LNCaP clone FGC (cell line): ENCODE data around the gene BCL2.

Experiments used
- DNase-seq: peaks from one replicate; pipeline ENCODE4 v3.0.0-alpha.2; 2011; ENCODE audit warnings: low read depth
- H3K4me3 ChIP-seq: 2 replicates; pipeline ENCODE4 v1.5.1; 2011; ENCODE audit warnings: mild to moderate bottlenecking, low read depth, low read length, control low read depth
- TF ChIP-seq, protein P1 (sequence below): IDR thresholded peaks from 2 replicates; pipeline ENCODE4 v1.5.1; 2012; ENCODE audit warnings: mild to moderate bottlenecking; ENCODE audit not compliant: control insufficient read depth, insufficient read depth; ENCODE audit errors: extremely low read depth

The BCL2 gene

DNA sequence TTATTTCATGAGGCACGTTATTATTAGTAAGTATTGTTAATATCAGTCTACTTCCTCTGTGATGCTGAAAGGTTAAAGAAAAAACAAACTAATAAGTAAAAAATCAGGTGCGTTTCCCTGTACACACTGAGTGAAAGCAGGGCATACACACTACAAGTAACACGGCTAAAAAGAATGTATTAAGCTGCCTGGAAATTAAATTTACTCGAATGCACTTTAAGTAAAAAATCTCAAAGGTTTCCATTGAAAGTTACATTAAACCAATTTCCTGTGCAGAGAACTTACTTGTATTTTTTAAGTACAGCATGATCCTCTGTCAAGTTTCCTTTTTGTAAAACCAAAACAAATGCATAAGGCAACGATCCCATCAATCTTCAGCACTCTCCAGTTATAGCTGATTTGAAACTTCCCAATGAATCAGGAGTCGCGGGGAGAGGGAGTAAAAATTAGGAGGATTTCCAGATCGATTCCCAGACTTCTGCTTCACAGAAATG lies 633 bp downstream of the BCL2 start:
- peak overlapping the region; percentile 61 for H3K4me3 ChIP-seq
- TF ChIP-seq, protein P1, sequence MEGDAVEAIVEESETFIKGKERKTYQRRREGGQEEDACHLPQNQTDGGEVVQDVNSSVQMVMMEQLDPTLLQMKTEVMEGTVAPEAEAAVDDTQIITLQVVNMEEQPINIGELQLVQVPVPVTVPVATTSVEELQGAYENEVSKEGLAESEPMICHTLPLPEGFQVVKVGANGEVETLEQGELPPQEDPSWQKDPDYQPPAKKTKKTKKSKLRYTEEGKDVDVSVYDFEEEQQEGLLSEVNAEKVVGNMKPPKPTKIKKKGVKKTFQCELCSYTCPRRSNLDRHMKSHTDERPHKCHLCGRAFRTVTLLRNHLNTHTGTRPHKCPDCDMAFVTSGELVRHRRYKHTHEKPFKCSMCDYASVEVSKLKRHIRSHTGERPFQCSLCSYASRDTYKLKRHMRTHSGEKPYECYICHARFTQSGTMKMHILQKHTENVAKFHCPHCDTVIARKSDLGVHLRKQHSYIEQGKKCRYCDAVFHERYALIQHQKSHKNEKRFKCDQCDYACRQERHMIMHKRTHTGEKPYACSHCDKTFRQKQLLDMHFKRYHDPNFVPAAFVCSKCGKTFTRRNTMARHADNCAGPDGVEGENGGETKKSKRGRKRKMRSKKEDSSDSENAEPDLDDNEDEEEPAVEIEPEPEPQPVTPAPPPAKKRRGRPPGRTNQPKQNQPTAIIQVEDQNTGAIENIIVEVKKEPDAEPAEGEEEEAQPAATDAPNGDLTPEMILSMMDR: no peak
- DNase-seq: no peak

DNA sequence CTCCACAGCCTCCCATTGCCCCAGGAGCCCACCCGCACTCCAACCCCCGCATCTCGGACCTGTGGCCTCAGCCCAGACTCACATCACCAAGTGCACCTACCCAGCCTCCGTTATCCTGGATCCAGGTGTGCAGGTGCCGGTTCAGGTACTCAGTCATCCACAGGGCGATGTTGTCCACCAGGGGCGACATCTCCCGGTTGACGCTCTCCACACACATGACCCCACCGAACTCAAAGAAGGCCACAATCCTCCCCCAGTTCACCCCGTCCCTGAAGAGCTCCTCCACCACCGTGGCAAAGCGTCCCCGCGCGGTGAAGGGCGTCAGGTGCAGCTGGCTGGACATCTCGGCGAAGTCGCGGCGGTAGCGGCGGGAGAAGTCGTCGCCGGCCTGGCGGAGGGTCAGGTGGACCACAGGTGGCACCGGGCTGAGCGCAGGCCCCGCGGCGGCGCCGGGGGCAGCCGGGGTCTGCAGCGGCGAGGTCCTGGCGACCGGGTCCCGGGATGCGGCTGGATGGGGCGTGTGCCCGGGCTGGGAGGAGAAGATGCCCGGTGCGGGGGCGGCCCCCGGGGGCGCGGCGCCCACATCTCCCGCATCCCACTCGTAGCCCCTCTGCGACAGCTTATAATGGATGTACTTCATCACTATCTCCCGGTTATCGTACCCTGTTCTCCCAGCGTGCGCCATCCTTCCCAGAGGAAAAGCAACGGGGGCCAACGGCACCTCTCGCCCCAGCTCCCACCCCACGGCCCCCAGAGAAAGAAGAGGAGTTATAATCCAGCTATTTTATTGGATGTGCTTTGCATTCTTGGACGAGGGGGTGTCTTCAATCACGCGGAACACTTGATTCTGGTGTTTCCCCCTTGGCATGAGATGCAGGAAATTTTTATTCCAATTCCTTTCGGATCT lies 1.3 kb downstream of the BCL2 start:
- TF ChIP-seq, protein P1: no peak

DNA sequence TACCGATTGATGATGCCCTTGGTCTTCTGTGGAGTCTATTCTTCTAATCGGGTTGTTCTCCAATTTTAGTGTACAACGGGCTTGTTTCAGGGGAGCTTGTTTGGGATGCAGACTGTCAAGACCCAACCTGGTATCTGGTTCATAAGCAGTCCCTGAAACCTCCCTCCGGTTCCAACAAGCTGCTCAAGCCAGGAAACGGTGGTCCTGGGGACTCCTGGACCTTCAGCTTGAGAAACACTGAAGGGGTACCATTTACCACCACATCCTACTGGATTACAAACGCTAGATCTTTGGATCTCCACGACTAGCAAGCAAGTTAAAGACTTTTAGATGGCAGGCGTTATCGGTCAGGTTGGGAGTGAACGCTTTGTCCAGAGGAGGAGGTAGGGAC lies 2.0 kb downstream of the BCL2 start:
- DNase-seq: no peak
- TF ChIP-seq, protein P1: no peak
- H3K4me3 ChIP-seq: no peak overlapping the region

More for the DNA sequence above, 1.3 kb downstream of the BCL2 start:
- DNase-seq: no peak
- H3K4me3 ChIP-seq: peak overlapping the region; percentile 61

DNA sequence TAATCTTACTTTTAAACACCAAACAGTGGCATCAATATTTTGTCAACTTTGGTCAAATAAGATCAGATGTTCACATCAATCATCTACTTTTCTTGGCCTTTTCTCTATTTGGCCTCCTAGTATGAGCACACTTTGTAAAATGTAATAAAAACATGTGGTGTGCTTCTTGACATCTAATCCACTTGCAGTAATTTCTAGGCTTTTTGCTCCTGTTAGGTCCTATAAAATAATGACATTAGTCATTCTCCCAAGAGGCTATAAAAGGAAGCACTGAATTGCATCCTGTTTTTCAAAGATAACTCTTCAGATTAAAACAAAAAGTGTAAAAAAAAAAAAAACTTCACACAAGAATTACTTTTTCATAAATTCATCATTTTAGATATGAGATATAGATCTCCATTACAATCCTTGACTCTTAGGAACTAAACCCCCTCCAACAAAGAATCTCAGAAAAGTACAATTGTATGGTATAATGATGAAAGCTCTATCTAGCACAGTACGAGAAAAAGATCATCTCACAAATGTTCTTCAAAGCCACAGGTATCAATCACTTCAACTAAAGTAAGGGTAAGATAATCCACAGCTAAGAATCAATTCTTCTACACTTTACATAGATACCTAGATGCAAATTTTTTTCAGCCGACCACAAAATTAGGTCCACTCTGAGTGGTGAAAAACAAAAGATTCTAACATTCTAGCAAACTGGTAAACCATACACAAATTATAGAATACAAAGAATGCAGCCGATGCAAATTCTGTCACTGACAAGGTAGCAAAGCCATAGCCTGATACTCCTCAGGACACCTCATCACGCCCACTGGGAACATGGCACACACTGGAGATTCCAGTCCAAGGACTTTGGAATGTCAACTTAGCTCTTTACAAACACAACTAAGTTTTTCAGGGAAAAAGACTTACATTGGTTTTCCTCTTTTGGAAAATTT lies 2.7 kb downstream of the BCL2 start:
- TF ChIP-seq, protein P1: no peak
- no peak for DNase-seq
- H3K4me3 ChIP-seq: no peak overlapping the region

DNA sequence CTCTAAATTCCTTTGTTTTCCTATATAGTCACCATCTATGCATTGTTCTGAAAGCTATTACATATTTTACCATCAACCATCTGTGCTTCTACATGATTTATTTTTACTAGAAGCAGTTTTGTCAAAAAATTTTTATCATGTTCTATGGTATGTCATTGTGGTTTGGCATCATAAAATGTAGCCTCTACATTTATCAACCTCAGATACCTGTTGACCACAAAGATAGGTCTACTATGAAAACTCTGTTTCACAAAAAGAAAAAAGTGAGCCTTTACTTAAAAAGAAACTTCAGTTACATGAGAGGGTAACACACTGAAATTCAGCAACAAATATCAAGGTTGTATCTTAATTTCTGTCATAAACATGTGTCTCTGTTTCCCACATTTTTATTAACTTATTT lies 3.7 kb downstream of the BCL2 start:
- TF ChIP-seq, protein P1: no peak
- H3K4me3 ChIP-seq: no peak overlapping the region
- no peak for DNase-seq

DNA sequence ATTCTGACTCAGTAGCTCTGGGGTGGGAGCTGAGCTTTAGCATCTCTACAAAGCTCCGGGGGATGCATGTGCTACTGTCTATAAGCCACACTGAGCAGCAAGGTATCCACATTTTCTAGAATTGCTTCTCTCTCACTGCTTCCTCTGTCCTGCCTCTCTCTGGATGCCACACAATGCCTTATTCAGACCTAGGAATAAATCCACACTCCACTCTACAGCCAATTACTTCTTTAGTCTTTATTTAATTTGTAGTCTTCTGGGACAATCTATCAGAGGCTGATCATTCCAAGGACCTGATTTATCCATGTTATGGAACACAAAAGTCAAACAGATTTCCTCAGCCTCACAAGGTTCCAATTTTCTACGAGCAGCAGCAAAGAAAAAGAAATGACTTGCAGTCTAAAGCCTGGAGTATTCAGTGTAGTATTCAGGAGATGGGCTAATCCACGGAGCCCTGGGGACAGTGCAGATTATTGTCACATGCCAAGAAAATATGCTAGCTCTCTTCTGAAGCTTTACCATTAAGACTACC lies 4.4 kb downstream of the BCL2 start:
- TF ChIP-seq, protein P1: no peak

More for the DNA sequence above, 4.4 kb downstream of the BCL2 start:
- DNase-seq: no peak
- no peak overlapping the region for H3K4me3 ChIP-seq
